Measurements from ENCODE around the gene ZNF175. TPM values are rescaled to one million over a fixed set of nuclear protein-coding genes. Genes with fewer than 3 reads are reported as not detected.
A peak's percentile ranks its signal among the peaks of the same experiment; 100 is the strongest.

The ZNF175 gene
- polyA plus RNA-seq, 3 donors: 0.39 to 2.4 (median 0.82) TPM

DNA sequence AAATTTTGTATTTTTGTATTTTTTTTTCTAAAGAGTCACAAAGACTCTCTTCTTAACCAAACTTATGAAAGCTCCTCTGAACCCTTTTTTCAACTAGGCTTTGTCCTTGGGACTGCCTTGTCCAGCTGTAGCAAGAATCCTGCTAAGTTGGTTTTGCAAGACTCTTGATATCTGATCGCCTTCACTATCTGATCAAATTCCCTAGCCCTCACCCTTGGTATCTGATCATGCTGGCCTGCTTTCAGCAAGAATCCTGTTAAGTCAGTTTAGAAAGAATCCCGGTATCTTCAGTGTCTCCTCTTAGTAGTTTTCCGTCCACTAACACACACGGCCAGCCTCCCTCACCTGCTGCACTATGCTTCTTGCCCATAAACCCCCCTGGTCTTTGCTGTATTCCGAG is 61.0 kb downstream of the ZNF175 start:
- intact Hi-C loops (cut with micrococcal nuclease): no loop called here
- Mint-ChIP-seq H3K27ac (peak overlapping the region in 1 of 7 donors; percentile 26), H3K4me3 (no peak overlapping the region), H3K4me1 (peaks cover 53% of the 10 kb centered on the region), H3K36me3 (peaks cover 16 to 21% of the 10 kb centered on the region in 2 donors), H3K27me3 (ENCODE audit: low read depth in 3 of 3) (peaks cover 0 to 2% (median 0%) of the 10 kb centered on the region in 3 donors), H3K9me3 (peaks cover 0 to 3% (median 0%) of the 10 kb centered on the region in 7 donors)
- 96% methylated on average over 5 of the region's 5 CpGs for WGBS (ENCODE audit: insufficient coverage)
- Histone ChIP-seq H3K79me2 (ENCODE audit: insufficient read depth, low read length) (peaks cover 23% of the 10 kb centered on the region), H4K20me1 (ENCODE audit: insufficient read depth, low read length) (peaks cover 19% of the 10 kb centered on the region), H3K27me3 (ENCODE audit: control insufficient read depth in 2 of 2, insufficient read depth in 2 of 2, low read length in 2 of 2) (no peaks in the 10 kb centered on the region), H3K9ac (ENCODE audit: insufficient read depth, low read length, poor library complexity, severe bottlenecking) (no peak overlapping the region), H3K36me3 (replicated peaks in 1 of 2; ENCODE audit: control insufficient read depth in 1 of 2, insufficient read depth in 2 of 2, low read length in 2 of 2) (peaks cover 13 to 18% of the 10 kb centered on the region in 2 donors), H3K4me3 (replicated peaks in 1 of 3; ENCODE audit: low read depth in 2 of 3, low read length in 3 of 3) (no peak overlapping the region), H3K4me1 (ENCODE audit: control insufficient read depth in 1 of 2, insufficient read depth in 2 of 2, low read length in 2 of 2) (peaks cover 44 to 47% of the 10 kb centered on the region in 2 donors), H3K4me2 (replicated peaks; ENCODE audit: extremely low read depth, low read length, poor library complexity, severe bottlenecking) (no peak overlapping the region), H2AFZ (ENCODE audit: insufficient read depth, low read depth, low read length, poor library complexity, severe bottlenecking) (no peak overlapping the region), H3K27ac (ENCODE audit: low read depth in 1 of 2, low read length in 2 of 2) (no peak overlapping the region), H3K9me3 (replicated peaks in 1 of 2; ENCODE audit: control insufficient read depth in 1 of 2, insufficient read depth in 1 of 2, low read length in 2 of 2) (no peaks in the 10 kb centered on the region)
- no peak for DNase-seq
- TF ChIP-seq, protein P1, sequence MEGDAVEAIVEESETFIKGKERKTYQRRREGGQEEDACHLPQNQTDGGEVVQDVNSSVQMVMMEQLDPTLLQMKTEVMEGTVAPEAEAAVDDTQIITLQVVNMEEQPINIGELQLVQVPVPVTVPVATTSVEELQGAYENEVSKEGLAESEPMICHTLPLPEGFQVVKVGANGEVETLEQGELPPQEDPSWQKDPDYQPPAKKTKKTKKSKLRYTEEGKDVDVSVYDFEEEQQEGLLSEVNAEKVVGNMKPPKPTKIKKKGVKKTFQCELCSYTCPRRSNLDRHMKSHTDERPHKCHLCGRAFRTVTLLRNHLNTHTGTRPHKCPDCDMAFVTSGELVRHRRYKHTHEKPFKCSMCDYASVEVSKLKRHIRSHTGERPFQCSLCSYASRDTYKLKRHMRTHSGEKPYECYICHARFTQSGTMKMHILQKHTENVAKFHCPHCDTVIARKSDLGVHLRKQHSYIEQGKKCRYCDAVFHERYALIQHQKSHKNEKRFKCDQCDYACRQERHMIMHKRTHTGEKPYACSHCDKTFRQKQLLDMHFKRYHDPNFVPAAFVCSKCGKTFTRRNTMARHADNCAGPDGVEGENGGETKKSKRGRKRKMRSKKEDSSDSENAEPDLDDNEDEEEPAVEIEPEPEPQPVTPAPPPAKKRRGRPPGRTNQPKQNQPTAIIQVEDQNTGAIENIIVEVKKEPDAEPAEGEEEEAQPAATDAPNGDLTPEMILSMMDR (IDR thresholded peaks at IDR 0.05): no peak

- H3K4me1 ChIP-seq (ENCODE audit: control insufficient read depth in 1 of 2, insufficient read depth in 2 of 2, low read length in 2 of 2): peaks cover 33 to 36% of the 10 kb centered on the region in 2 donors
- H3K27ac ChIP-seq (ENCODE audit: low read depth in 1 of 2, low read length in 2 of 2): no peak overlapping the region
- no peaks in the 10 kb centered on the region for H3K9me3 ChIP-seq (replicated peaks in 1 of 2; ENCODE audit: control insufficient read depth in 1 of 2, insufficient read depth in 1 of 2, low read length in 2 of 2)
- H3K4me1 Mint-ChIP-seq: peaks cover 59% of the 10 kb centered on the region
- no peak overlapping the region for H3K9ac ChIP-seq (ENCODE audit: insufficient read depth, low read length, poor library complexity, severe bottlenecking)
- DNase-seq: peak in 1 of 3 donors; percentile 55
- WGBS (ENCODE audit: insufficient coverage): 0% methylated on average over 1 of the region's 5 CpGs
- H3K36me3 Mint-ChIP-seq: peaks cover 34 to 38% of the 10 kb centered on the region in 2 donors
- peak overlapping the region; percentile 41 for H3K4me2 ChIP-seq (replicated peaks; ENCODE audit: extremely low read depth, low read length, poor library complexity, severe bottlenecking)
- H3K36me3 ChIP-seq (replicated peaks in 1 of 2; ENCODE audit: control insufficient read depth in 1 of 2, insufficient read depth in 2 of 2, low read length in 2 of 2): peaks cover 18 to 32% of the 10 kb centered on the region in 2 donors
- no peak overlapping the region for H3K4me3 Mint-ChIP-seq
- no peaks in the 10 kb centered on the region for H3K27me3 ChIP-seq (ENCODE audit: control insufficient read depth in 2 of 2, insufficient read depth in 2 of 2, low read length in 2 of 2)
- TF ChIP-seq, protein P1 (IDR thresholded peaks at IDR 0.05): peak; percentile 89
- H3K4me3 ChIP-seq (replicated peaks in 1 of 3; ENCODE audit: low read depth in 2 of 3, low read length in 3 of 3): no peak overlapping the region
- peaks cover 34% of the 10 kb centered on the region for H4K20me1 ChIP-seq (ENCODE audit: insufficient read depth, low read length)
- peaks cover 0 to 5% (median 2%) of the 10 kb centered on the region in 7 donors for H3K9me3 Mint-ChIP-seq
- peak overlapping the region in 3 of 7 donors; percentile 62 to 86 (median 63) for H3K27ac Mint-ChIP-seq
- intact Hi-C loops (cut with micrococcal nuclease): loop anchor here in 1 of 2 donors (5.0 kb wide), 1 partner anchor 35 kb away; no protein-coding TSS in a partner anchor
- no peak overlapping the region for H2AFZ ChIP-seq (ENCODE audit: insufficient read depth, low read depth, low read length, poor library complexity, severe bottlenecking)
- no peaks in the 10 kb centered on the region for H3K27me3 Mint-ChIP-seq (ENCODE audit: low read depth in 3 of 3)
- H3K79me2 ChIP-seq (ENCODE audit: insufficient read depth, low read length): peaks cover 23% of the 10 kb centered on the region
These were observed 66.4 kb downstream of the ZNF175 start for GRCh38 chr19:51637362-51637978.
